IMR-90 (cell line): ENCODE data around the gene GGA2. TPM values are rescaled to one million over a fixed set of nuclear protein-coding genes. Genes with fewer than 3 reads are reported as not detected.

Experiments
- ATAC-seq: fragments of 200-7000 bp; cut with Tn5 transposase; 2 replicates; pipeline ENCODE4 v1.9.1; 2020; ENCODE audit warnings: low read depth, mild to moderate bottlenecking, moderate library complexity
- BruUV-seq: library from RNA; stranded (reverse); fragments of 400-500 nt; replicated peaks from 2 replicates; lab custom pipeline; 2021; lab: Mats Ljungman, UMichigan
- CTCF ChIA-PET: fragments of 300-600 bp; formaldehyde crosslinking; extraction: SDS; loops from one replicate; lab custom pipeline; 2021; ENCODE audit warnings: antibody characterized with exemption; lab: Yijun Ruan, JAX
- POLR2A ChIA-PET: fragments of 300-600 bp; sonication (Branson Sonifier 250); formaldehyde crosslinking; loops from one replicate; lab custom pipeline; 2022; ENCODE audit warnings: antibody characterized with exemption; ENCODE audit not compliant: unreplicated experiment; lab: Charles Lee
- DNase-seq: peaks from one replicate; pipeline ENCODE4 v3.0.0; 2013
- H2AFZ ChIP-seq: replicated peaks from 2 replicates; pipeline ENCODE3; 2013; ENCODE audit warnings: low read length, mild to moderate bottlenecking; ENCODE audit not compliant: poor library complexity
- H2AK5ac ChIP-seq: 2 replicates; pipeline ENCODE4 v1.6.1; 2013; ENCODE audit warnings: low read depth, low read length, inconsistent platforms
- H2AK9ac ChIP-seq: replicated peaks from 2 replicates; pipeline ENCODE3; 2013; ENCODE audit warnings: mild to moderate bottlenecking, low read depth, low read length, moderate library complexity; ENCODE audit not compliant: poor library complexity
- H2BK120ac ChIP-seq: 2 replicates; pipeline ENCODE4 v1.6.1; 2013; ENCODE audit warnings: low read depth, low read length, inconsistent platforms
- H2BK15ac ChIP-seq: 3 replicates; pipeline ENCODE4 v1.6.1; 2013; ENCODE audit warnings: low read depth, low read length, inconsistent platforms
- H2BK20ac ChIP-seq: 2 replicates; pipeline ENCODE4 v1.6.1; 2013; ENCODE audit warnings: low read depth, mild to moderate bottlenecking, inconsistent platforms, low read length, moderate library complexity
- H2BK5ac ChIP-seq: 2 replicates; pipeline ENCODE4 v1.6.1; 2013; ENCODE audit warnings: mild to moderate bottlenecking, low read depth, low read length, inconsistent platforms; ENCODE audit not compliant: poor library complexity, severe bottlenecking
- H3K14ac ChIP-seq: replicated peaks from 2 replicates; pipeline ENCODE4 v1.6.1; 2013; ENCODE audit warnings: low read depth, low read length, inconsistent platforms
- H3K18ac ChIP-seq: 2 replicates; pipeline ENCODE4 v1.6.1; 2013; ENCODE audit warnings: low read depth, low read length, control low read depth
- H3K23ac ChIP-seq: 2 replicates; pipeline ENCODE4 v1.6.1; 2013; ENCODE audit warnings: low read depth, low read length, inconsistent platforms
- H3K27ac ChIP-seq: 2 replicates; pipeline ENCODE4 v1.5.1; 2013; ENCODE audit warnings: mild to moderate bottlenecking, control low read depth, low read length; ENCODE audit not compliant: insufficient read depth
- H3K27me3 ChIP-seq: 2 replicates; pipeline ENCODE4 v1.6.1; 2013; ENCODE audit warnings: low read length; ENCODE audit not compliant: control insufficient read depth, insufficient read depth
- H3K36me3 ChIP-seq: 2 replicates; pipeline ENCODE4 v1.6.1; 2013; ENCODE audit warnings: low read length, mixed read lengths; ENCODE audit not compliant: control insufficient read depth, insufficient read depth
- H3K4ac ChIP-seq: 2 replicates; pipeline ENCODE4 v1.6.1; 2013; ENCODE audit warnings: low read depth, low read length, inconsistent platforms
- H3K4me1 ChIP-seq: 2 replicates; pipeline ENCODE4 v1.6.1; 2013; ENCODE audit warnings: low read length, mixed read lengths; ENCODE audit not compliant: control insufficient read depth, insufficient read depth
- H3K4me2 ChIP-seq: 2 replicates; pipeline ENCODE4 v1.6.1; 2013; ENCODE audit warnings: low read depth, mild to moderate bottlenecking, control low read depth, low read length, moderate library complexity
- H3K4me3 ChIP-seq: 2 replicates; pipeline ENCODE4 v1.5.1; 2013; ENCODE audit warnings: low read depth, mild to moderate bottlenecking, control low read depth, low read length, moderate library complexity; ENCODE audit not compliant: insufficient read depth
- H3K56ac ChIP-seq: 2 replicates; pipeline ENCODE4 v1.6.1; 2013; ENCODE audit warnings: low read length, inconsistent platforms; ENCODE audit not compliant: insufficient read depth; ENCODE audit errors: extremely low read depth
- H3K79me1 ChIP-seq, 2 experiments: 2 replicates each; pipeline ENCODE4 v1.6.1; 2013; ENCODE audit warnings: low read length in 2 of 2, inconsistent platforms in 1 of 2, low read depth in 1 of 2
- H3K9ac ChIP-seq: 2 replicates; pipeline ENCODE4 v1.6.1; 2013; ENCODE audit warnings: low read depth, low read length, control low read depth
- H3K9me1 ChIP-seq: 2 replicates; pipeline ENCODE4 v1.6.1; 2013; ENCODE audit warnings: low read length, inconsistent platforms; ENCODE audit not compliant: insufficient read depth
- H3K9me3 ChIP-seq: 2 replicates; pipeline ENCODE4 v1.6.1; 2013; ENCODE audit warnings: low read length; ENCODE audit not compliant: control insufficient read depth, insufficient read depth
- H4K20me1 ChIP-seq: 2 replicates; pipeline ENCODE4 v1.6.1; 2013; ENCODE audit warnings: low read length, inconsistent platforms; ENCODE audit not compliant: insufficient read depth
- H4K5ac ChIP-seq: 2 replicates; pipeline ENCODE4 v1.6.1; 2013; ENCODE audit warnings: mild to moderate bottlenecking, low read depth, low read length, control low read depth
- H4K8ac ChIP-seq, 2 experiments: 2 replicates each; pipeline ENCODE4 v1.6.1; 2013; ENCODE audit warnings: low read depth in 2 of 2, low read length in 2 of 2, control low read depth in 1 of 2, inconsistent platforms in 1 of 2
- H4K91ac ChIP-seq: 2 replicates; pipeline ENCODE4 v1.6.1; 2013; ENCODE audit warnings: low read depth, low read length, inconsistent platforms; ENCODE audit not compliant: insufficient read depth
- CEBPB ChIP-seq: IDR thresholded peaks from 2 replicates; pipeline ENCODE4 v1.6.1; 2012; ENCODE audit warnings: low read depth, low read length, improper control_type of control experiment
- FOS ChIP-seq: fragments of 150-350 bp; IDR thresholded peaks from 2 replicates; pipeline ENCODE4 v1.6.1; 2016; ENCODE audit warnings: low read depth, low read length
- MAFK ChIP-seq: IDR thresholded peaks from 2 replicates; pipeline ENCODE4 v1.6.1; 2012; ENCODE audit warnings: low read depth, low read length, improper control_type of control experiment
- MXI1 ChIP-seq: IDR thresholded peaks from 2 replicates; pipeline ENCODE4 v1.6.1; 2012; ENCODE audit warnings: low read depth, mild to moderate bottlenecking, low read length, moderate library complexity, borderline replicate concordance
- POLR2A ChIP-seq: IDR thresholded peaks from 2 replicates; pipeline ENCODE4 v1.6.1; 2012; ENCODE audit warnings: mild to moderate bottlenecking, low read depth, low read length
- RAD21 ChIP-seq: IDR thresholded peaks from 2 replicates; pipeline ENCODE4 v1.6.1; 2012; ENCODE audit warnings: low read length, improper control_type of control experiment
- RCOR1 ChIP-seq: IDR thresholded peaks from 2 replicates; pipeline ENCODE4 v1.6.1; 2012; ENCODE audit warnings: mild to moderate bottlenecking, low read length, improper control_type of control experiment; ENCODE audit not compliant: insufficient replicate concordance
- RFX5 ChIP-seq: IDR thresholded peaks from 2 replicates; pipeline ENCODE4 v1.8.0; 2012; ENCODE audit warnings: low read depth, mild to moderate bottlenecking, low read length, moderate library complexity
- SMC3 ChIP-seq: fragments of 150-350 bp; IDR thresholded peaks from 2 replicates; pipeline ENCODE4 v1.6.1; 2016; ENCODE audit warnings: low read depth, mild to moderate bottlenecking, antibody characterized with exemption, low read length, moderate library complexity
- WGBS, 2 experiments: methylation state at CpG; one replicate each; pipeline versions ENCODE4 v1.1.5 to v1.1.7; 2013; ENCODE audit warnings: missing lambda C conversion rate in 2 of 2; ENCODE audit not compliant: insufficient read length in 1 of 2; ENCODE audit errors: extremely low coverage in 2 of 2; 5-methylcytosine and 5-hydroxymethylcytosine counted together
- dilution Hi-C: fragments of 300-500 bp; cut with HindIII; formaldehyde crosslinking; loops from one replicate; pipeline ENCODE4 v1.14.3; 2018; ENCODE audit warnings: low sequenced_read_pairs; ENCODE audit not compliant: unreplicated experiment
- in situ Hi-C: fragments of 300-500 bp; cut with MboI; formaldehyde crosslinking; loops from 3 replicates; pipeline ENCODE4 v1.14.3; 2019; ENCODE audit warnings: low sequenced_read_pairs, inconsistent platforms, mixed read lengths
- intact Hi-C: fragments of 100-400 bp; cut with micrococcal nuclease; formaldehyde crosslinking; loops from 2 replicates; pipeline ENCODE4 v1.10.0; 2022
- polyA plus RNA-seq, 3 experiments: library from polyadenylated mRNA; depleted of rRNA; stranded (reverse); fragments of >200 nt; gene quantifications; 2 replicates each; pipeline ENCODE4 v1.2.3, GENCODE V29; 2012; ENCODE audit warnings: low replicate concordance in 1 of 3
- total RNA-seq: library from RNA; depleted of rRNA; stranded (reverse); fragments of >200 nt; gene quantifications from 2 replicates; pipeline ENCODE4 v1.2.3, GENCODE V29; 2012
- TF ChIP-seq, protein P1 (sequence below): conservative IDR thresholded peaks from 2 replicates; pipeline ENCODE4 v1.5.1; 2012; ENCODE audit warnings: mild to moderate bottlenecking, low read depth, low read length, improper control_type of control experiment
- TF ChIP-seq, protein P2 (sequence below): fragments of 150-350 bp; IDR thresholded peaks from 2 replicates; pipeline ENCODE4 v1.6.1; 2016; ENCODE audit warnings: low read depth, mild to moderate bottlenecking, low read length, moderate library complexity, borderline replicate concordance
- TF ChIP-seq, protein P3 (sequence below): fragments of 150-350 bp; IDR thresholded peaks from 2 replicates; pipeline ENCODE4 v1.6.1; 2017; ENCODE audit warnings: mild to moderate bottlenecking, antibody characterized with exemption, low read length, low read depth

GGA2 gene
- total and polyA plus RNA-seq, 2 of the 4 experiments (the other 2 are of a cell fraction), result 16.5 to 30.1 TPM

DNA sequence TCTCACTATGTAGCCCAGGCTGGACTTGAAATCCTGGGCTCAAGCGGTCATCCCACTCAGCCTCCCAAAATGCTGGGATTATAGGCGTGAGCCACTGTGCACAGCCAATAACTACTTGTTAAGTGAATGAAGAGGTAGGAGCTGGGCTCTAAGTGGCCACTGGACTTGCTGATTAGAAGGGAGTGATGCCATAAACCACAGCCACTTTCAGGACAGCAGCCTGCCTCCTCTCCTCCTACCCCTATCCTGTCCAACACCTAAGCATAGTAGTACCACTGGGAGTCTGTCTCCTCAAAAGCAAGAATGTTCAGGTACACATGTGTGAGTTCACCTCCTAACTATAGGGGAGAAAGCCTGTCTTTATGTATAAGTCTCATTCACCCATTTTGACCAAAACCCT lies 45.1 kb downstream of the GGA2 start:
- Histone ChIP-seq H2BK20ac (no peak overlapping the region), H3K4me3 (no peak overlapping the region), H2BK5ac (no peak overlapping the region), H3K9ac (no peak overlapping the region), H3K36me3 (peaks cover 35% of the 10 kb centered on the region), H4K91ac (no peak overlapping the region), H3K79me1 (peaks cover 3 to 14% of the 10 kb centered on the region in 2 experiments; a peak in 1 of 4 replicates), H4K8ac (no peak overlapping the region), H2BK120ac (no peak overlapping the region), H3K23ac (no peak overlapping the region), H3K4me2 (no peak overlapping the region), H3K27ac (no peak overlapping the region), H3K56ac (no peak overlapping the region), H2AK9ac (no peak overlapping the region), H2BK15ac (no peak overlapping the region), H4K20me1 (peaks cover 7% of the 10 kb centered on the region), H3K4ac (no peak overlapping the region), H3K9me3 (no peaks in the 10 kb centered on the region), H4K5ac (no peak overlapping the region), H3K18ac (no peak overlapping the region), H2AFZ (no peak overlapping the region), H3K4me1 (peaks cover 4% of the 10 kb centered on the region; the same call in 1 of the 2 replicates), H3K27me3 (no peaks in the 10 kb centered on the region), H3K9me1 (peaks cover 32% of the 10 kb centered on the region), H3K14ac (no peak overlapping the region), H2AK5ac (no peak overlapping the region)
- ATAC-seq (no peak), DNase-seq (no peak)
- WGBS, 2 experiments, result no CpG with 5 or more reads among the region's 2 CpGs
- ChIA-PET POLR2A (no interaction called here), CTCF (no interaction called here)
- in situ Hi-C loops, result no loop called here
- BruUV-seq, result no TSS peak
- dilution Hi-C loops, result no loop called here
- intact Hi-C loops, result no loop called here
- TF ChIP-seq CEBPB, result no peak
- no peak for TF ChIP-seq FOS
- TF ChIP-seq, protein P1, sequence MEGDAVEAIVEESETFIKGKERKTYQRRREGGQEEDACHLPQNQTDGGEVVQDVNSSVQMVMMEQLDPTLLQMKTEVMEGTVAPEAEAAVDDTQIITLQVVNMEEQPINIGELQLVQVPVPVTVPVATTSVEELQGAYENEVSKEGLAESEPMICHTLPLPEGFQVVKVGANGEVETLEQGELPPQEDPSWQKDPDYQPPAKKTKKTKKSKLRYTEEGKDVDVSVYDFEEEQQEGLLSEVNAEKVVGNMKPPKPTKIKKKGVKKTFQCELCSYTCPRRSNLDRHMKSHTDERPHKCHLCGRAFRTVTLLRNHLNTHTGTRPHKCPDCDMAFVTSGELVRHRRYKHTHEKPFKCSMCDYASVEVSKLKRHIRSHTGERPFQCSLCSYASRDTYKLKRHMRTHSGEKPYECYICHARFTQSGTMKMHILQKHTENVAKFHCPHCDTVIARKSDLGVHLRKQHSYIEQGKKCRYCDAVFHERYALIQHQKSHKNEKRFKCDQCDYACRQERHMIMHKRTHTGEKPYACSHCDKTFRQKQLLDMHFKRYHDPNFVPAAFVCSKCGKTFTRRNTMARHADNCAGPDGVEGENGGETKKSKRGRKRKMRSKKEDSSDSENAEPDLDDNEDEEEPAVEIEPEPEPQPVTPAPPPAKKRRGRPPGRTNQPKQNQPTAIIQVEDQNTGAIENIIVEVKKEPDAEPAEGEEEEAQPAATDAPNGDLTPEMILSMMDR, result no peak
- no peak for TF ChIP-seq MAFK
- no peak for TF ChIP-seq RCOR1
- TF ChIP-seq SMC3, result no peak
- no peak for TF ChIP-seq MXI1
- no peak for TF ChIP-seq RAD21
- TF ChIP-seq, protein P2, sequence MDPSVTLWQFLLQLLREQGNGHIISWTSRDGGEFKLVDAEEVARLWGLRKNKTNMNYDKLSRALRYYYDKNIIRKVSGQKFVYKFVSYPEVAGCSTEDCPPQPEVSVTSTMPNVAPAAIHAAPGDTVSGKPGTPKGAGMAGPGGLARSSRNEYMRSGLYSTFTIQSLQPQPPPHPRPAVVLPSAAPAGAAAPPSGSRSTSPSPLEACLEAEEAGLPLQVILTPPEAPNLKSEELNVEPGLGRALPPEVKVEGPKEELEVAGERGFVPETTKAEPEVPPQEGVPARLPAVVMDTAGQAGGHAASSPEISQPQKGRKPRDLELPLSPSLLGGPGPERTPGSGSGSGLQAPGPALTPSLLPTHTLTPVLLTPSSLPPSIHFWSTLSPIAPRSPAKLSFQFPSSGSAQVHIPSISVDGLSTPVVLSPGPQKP, result no peak
- no peak for TF ChIP-seq POLR2A
- no peak for TF ChIP-seq RFX5
- TF ChIP-seq, protein P3, sequence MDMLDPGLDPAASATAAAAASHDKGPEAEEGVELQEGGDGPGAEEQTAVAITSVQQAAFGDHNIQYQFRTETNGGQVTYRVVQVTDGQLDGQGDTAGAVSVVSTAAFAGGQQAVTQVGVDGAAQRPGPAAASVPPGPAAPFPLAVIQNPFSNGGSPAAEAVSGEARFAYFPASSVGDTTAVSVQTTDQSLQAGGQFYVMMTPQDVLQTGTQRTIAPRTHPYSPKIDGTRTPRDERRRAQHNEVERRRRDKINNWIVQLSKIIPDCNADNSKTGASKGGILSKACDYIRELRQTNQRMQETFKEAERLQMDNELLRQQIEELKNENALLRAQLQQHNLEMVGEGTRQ, result no peak
